SU-DHL-6 (cell line): ENCODE data around the gene APOBR.

Experiments used
- EZH2phosphoT487 ChIP-seq: fragments of 200-600 bp; sonication (generic), shearing (Covaris generic); conservative IDR thresholded peaks from 2 replicates; pipeline ENCODE4 v1.6.1; 2018; ENCODE audit warnings: mild to moderate bottlenecking, antibody characterized with exemption, low read length, moderate library complexity, mixed read lengths
- TF ChIP-seq, protein P1 (sequence below): fragments of 200-600 bp; sonication (generic); IDR thresholded peaks from one replicate; pipeline ENCODE4 v1.5.1; 2017; ENCODE audit warnings: antibody characterized with exemption, mild to moderate bottlenecking, low read length, moderate library complexity; ENCODE audit not compliant: insufficient read depth, poor library complexity, severe bottlenecking

- TF ChIP-seq, protein P1, sequence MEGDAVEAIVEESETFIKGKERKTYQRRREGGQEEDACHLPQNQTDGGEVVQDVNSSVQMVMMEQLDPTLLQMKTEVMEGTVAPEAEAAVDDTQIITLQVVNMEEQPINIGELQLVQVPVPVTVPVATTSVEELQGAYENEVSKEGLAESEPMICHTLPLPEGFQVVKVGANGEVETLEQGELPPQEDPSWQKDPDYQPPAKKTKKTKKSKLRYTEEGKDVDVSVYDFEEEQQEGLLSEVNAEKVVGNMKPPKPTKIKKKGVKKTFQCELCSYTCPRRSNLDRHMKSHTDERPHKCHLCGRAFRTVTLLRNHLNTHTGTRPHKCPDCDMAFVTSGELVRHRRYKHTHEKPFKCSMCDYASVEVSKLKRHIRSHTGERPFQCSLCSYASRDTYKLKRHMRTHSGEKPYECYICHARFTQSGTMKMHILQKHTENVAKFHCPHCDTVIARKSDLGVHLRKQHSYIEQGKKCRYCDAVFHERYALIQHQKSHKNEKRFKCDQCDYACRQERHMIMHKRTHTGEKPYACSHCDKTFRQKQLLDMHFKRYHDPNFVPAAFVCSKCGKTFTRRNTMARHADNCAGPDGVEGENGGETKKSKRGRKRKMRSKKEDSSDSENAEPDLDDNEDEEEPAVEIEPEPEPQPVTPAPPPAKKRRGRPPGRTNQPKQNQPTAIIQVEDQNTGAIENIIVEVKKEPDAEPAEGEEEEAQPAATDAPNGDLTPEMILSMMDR, result no peak
- no peak for TF ChIP-seq EZH2phosphoT487
Observed at GRCh38 chr16:28491970-28492474, 2.4 kb upstream of the APOBR start, which contains the start of gene CLN3.
